ENCODE measurements around the gene BACE2. TPM values are rescaled to one million over a fixed set of nuclear protein-coding genes. Genes with fewer than 3 reads are reported as not detected.
A peak's percentile ranks its signal among the peaks of the same experiment; 100 is the strongest.

The BACE2 gene
- polyA plus RNA-seq, 1 donor (not counting 4 experiments of a cell fraction or from before 2014, with no cell fraction given): 130 TPM

DNA sequence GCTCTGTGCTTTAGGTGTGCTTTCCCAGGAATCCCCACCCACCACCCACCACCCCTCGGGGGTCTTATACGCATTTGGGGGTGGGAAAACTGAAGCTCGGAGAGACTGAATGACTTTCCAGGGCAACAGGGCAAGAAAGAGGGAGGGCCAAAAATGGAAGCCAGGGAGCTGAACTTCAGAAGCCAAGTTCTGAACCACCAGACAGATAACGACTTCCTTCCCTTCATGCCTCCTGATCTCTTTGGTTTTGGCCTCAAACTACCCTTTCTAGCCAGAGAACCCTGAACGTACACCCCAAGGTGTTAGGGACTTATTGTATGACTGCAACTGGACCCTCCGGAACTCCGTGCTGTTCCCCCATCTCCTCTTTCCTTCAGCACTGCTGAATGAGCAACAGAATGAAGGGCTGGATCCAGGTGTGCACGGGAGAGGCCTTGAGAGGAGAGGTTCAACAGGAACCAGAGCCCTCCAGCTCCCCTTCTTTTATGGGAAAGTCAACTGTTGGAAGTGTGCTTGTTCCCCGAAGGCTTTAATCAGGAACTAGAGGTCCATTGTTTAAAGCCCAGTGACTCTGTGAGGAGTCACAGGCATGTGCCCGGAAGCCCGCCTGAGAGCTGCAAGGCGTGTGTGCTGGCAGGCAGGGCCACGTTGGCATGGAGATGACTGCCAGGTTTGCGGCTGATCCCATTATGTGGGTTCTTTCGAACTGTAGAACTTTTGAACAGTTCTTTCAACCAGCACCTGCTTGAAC, 3.1 kb downstream of the BACE2 start:
- H3K79me2 ChIP-seq (ENCODE audit: control insufficient read depth, insufficient read depth, low read length): peaks cover 63% of the 10 kb centered on the region
- no peaks in the 10 kb centered on the region for H3K9me1 ChIP-seq (ENCODE audit: control insufficient read depth, extremely low read depth, insufficient read depth, low read length)
- H3K9ac ChIP-seq (ENCODE audit: control insufficient read depth, extremely low read depth, insufficient read depth, low read length): peak overlapping the region; percentile 89

DNA sequence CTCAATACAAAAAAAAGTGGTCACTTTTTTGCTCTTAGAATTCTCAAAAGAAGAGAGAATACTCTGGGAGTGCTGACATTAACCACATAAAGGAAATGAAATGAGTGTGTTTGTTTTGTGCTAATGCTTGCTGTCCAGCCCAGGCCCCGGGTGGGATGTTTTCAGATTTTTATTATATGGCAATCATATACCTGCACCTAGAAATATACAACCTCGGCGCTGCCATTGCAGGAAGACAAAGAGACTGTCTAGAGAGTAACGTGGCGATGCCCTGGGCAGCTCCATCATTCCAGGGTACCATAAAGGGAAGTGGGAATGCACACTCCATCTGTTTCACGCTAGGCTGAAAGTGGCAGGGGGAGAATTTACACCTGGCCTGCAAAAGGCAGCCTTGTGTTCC, 7.1 kb downstream of the BACE2 start:
- H4K20me1 ChIP-seq (ENCODE audit: control insufficient read depth, extremely low read depth, insufficient read depth, low read length): no peaks in the 10 kb centered on the region
- no peak overlapping the region for H3K27ac ChIP-seq (ENCODE audit: control insufficient read depth, insufficient read depth, low read length)
- H3K36me3 ChIP-seq (ENCODE audit: control insufficient read depth in 2 of 2, extremely low read depth in 1 of 2, insufficient read depth in 2 of 2, low read length in 2 of 2): peaks cover 12 to 15% of the 10 kb centered on the region in 2 experiments
- no peaks in the 10 kb centered on the region for H3K9me3 ChIP-seq (ENCODE audit: control insufficient read depth, low read depth, low read length)
- TF ChIP-seq EZH2 (IDR thresholded peaks at IDR 0.05; ENCODE audit: low read length): no peak
- TF ChIP-seq, protein P1, sequence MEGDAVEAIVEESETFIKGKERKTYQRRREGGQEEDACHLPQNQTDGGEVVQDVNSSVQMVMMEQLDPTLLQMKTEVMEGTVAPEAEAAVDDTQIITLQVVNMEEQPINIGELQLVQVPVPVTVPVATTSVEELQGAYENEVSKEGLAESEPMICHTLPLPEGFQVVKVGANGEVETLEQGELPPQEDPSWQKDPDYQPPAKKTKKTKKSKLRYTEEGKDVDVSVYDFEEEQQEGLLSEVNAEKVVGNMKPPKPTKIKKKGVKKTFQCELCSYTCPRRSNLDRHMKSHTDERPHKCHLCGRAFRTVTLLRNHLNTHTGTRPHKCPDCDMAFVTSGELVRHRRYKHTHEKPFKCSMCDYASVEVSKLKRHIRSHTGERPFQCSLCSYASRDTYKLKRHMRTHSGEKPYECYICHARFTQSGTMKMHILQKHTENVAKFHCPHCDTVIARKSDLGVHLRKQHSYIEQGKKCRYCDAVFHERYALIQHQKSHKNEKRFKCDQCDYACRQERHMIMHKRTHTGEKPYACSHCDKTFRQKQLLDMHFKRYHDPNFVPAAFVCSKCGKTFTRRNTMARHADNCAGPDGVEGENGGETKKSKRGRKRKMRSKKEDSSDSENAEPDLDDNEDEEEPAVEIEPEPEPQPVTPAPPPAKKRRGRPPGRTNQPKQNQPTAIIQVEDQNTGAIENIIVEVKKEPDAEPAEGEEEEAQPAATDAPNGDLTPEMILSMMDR (optimal IDR thresholded peaks at IDR 0.05 in 1 of 3, IDR thresholded peaks at IDR 0.05 in 1 of 3, conservative IDR thresholded peaks at IDR 0.05 in 1 of 3; ENCODE audit: extremely low read depth in 1 of 3, insufficient read depth in 2 of 3, low read length in 3 of 3): no peak
- DNase-seq (ENCODE audit: low read depth, low spot score): no peak
- no peak overlapping the region for H3K4me2 ChIP-seq (ENCODE audit: control insufficient read depth, extremely low read depth, insufficient read depth, low read depth, low read length)
- peaks cover 3% of the 10 kb centered on the region for H3K9me1 ChIP-seq (ENCODE audit: control insufficient read depth, extremely low read depth, insufficient read depth, low read length)
- no peak for FAIRE-seq
- dilution Hi-C loops (cut with MboI; ENCODE audit: extremely low pct_ligation_motif_present, low sequenced_read_pairs): no loop called here
- H3K4me3 ChIP-seq (ENCODE audit: control insufficient read depth in 2 of 3, extremely low read depth in 1 of 3, insufficient read depth in 2 of 3, low read depth in 1 of 3, low read length in 3 of 3): no peak overlapping the region
- H3K27me3 ChIP-seq (ENCODE audit: control insufficient read depth, extremely low read depth, insufficient read depth, low read length): no peaks in the 10 kb centered on the region
- H2AFZ ChIP-seq (ENCODE audit: control insufficient read depth, low read length): no peak overlapping the region
- H3K4me1 ChIP-seq (ENCODE audit: control insufficient read depth, extremely low read depth, insufficient read depth, low read length): peaks cover 17% of the 10 kb centered on the region
- peaks cover 86% of the 10 kb centered on the region for H3K79me2 ChIP-seq (ENCODE audit: control insufficient read depth, insufficient read depth, low read length)
- no peak overlapping the region for H3K9ac ChIP-seq (ENCODE audit: control insufficient read depth, extremely low read depth, insufficient read depth, low read length)

More for the DNA sequence above, 3.1 kb downstream of the BACE2 start:
- peak overlapping the region; percentile 96 for H3K27ac ChIP-seq (ENCODE audit: control insufficient read depth, insufficient read depth, low read length)
- no peaks in the 10 kb centered on the region for H3K9me3 ChIP-seq (ENCODE audit: control insufficient read depth, low read depth, low read length)
- H3K4me2 ChIP-seq (ENCODE audit: control insufficient read depth, extremely low read depth, insufficient read depth, low read depth, low read length): peak overlapping the region; percentile 81
- peaks cover 9% of the 10 kb centered on the region in 2 experiments for H3K36me3 ChIP-seq (ENCODE audit: control insufficient read depth in 2 of 2, extremely low read depth in 1 of 2, insufficient read depth in 2 of 2, low read length in 2 of 2)
- H3K27me3 ChIP-seq (ENCODE audit: control insufficient read depth, extremely low read depth, insufficient read depth, low read length): no peaks in the 10 kb centered on the region
- no peaks in the 10 kb centered on the region for H4K20me1 ChIP-seq (ENCODE audit: control insufficient read depth, extremely low read depth, insufficient read depth, low read length)
- no peak for DNase-seq (ENCODE audit: low read depth, low spot score)
- H3K4me3 ChIP-seq (ENCODE audit: control insufficient read depth in 2 of 3, extremely low read depth in 1 of 3, insufficient read depth in 2 of 3, low read depth in 1 of 3, low read length in 3 of 3): peak overlapping the region; percentile 15 to 50 (median 45)
- no peak for TF ChIP-seq EZH2 (IDR thresholded peaks at IDR 0.05; ENCODE audit: low read length)
- TF ChIP-seq, protein P1 (optimal IDR thresholded peaks at IDR 0.05 in 1 of 3, IDR thresholded peaks at IDR 0.05 in 1 of 3, conservative IDR thresholded peaks at IDR 0.05 in 1 of 3; ENCODE audit: extremely low read depth in 1 of 3, insufficient read depth in 2 of 3, low read length in 3 of 3): no peak
- peak overlapping the region; percentile 29 for H2AFZ ChIP-seq (ENCODE audit: control insufficient read depth, low read length)
- H3K4me1 ChIP-seq (ENCODE audit: control insufficient read depth, extremely low read depth, insufficient read depth, low read length): peaks cover 28% of the 10 kb centered on the region
- dilution Hi-C loops (cut with MboI; ENCODE audit: extremely low pct_ligation_motif_present, low sequenced_read_pairs): no loop called here
- FAIRE-seq: peak; percentile 98

All from keratinocyte (primary cell).